Thymus (tissue), 11 donors: ENCODE results near the gene RFX1. TPM values are rescaled to one million over a fixed set of nuclear protein-coding genes. Genes with fewer than 3 reads are reported as not detected.
"Not testable (repeated sequence)": the region's sequence is repeated elsewhere in the genome, so short reads cannot be mapped to it uniquely, and the experiment has no call there.

Experiments
- DNase-seq, 9 donors: peaks; one replicate each; pipeline ENCODE4 v3.0.0-alpha.2; 2013; ENCODE audit warnings: low spot score in 9 of 9, low read depth in 6 of 9, missing footprints in 1 of 9
- H3K27ac ChIP-seq, 2 donors: one replicate each; pipeline ENCODE4 v1.5.1; 2013; ENCODE audit warnings: control low read depth in 1 of 2, low read depth in 1 of 2, low read length in 1 of 2, mild to moderate bottlenecking in 1 of 2, moderate library complexity in 1 of 2
- H3K27me3 ChIP-seq, 2 donors: one replicate each; pipeline ENCODE4 v1.5.1; 2013; ENCODE audit warnings: low read length in 1 of 2; ENCODE audit not compliant: control insufficient read depth in 2 of 2, insufficient read depth in 1 of 2
- H3K36me3 ChIP-seq, 2 donors: one replicate each; pipeline ENCODE4 v1.5.1; 2013; ENCODE audit warnings: low read length in 1 of 2, mild to moderate bottlenecking in 1 of 2, moderate library complexity in 1 of 2; ENCODE audit not compliant: control insufficient read depth in 2 of 2, insufficient read depth in 2 of 2
- H3K4me1 ChIP-seq, 2 donors: one replicate each; pipeline ENCODE4 v1.5.1; 2013; ENCODE audit warnings: low read length in 2 of 2; ENCODE audit not compliant: control insufficient read depth in 2 of 2, insufficient read depth in 2 of 2
- H3K4me3 ChIP-seq, 2 donors: one replicate each; pipeline ENCODE4 v1.5.1; 2013; ENCODE audit warnings: low read length in 2 of 2, control low read depth in 1 of 2, mild to moderate bottlenecking in 1 of 2
- H3K9me3 ChIP-seq, 2 donors: one replicate each; pipeline ENCODE4 v1.5.1; 2013; ENCODE audit warnings: low read length in 1 of 2, mild to moderate bottlenecking in 1 of 2; ENCODE audit not compliant: control insufficient read depth in 2 of 2, insufficient read depth in 1 of 2
- WGBS: extraction: QIAGEN DNeasy Blood & Tissue Kit; methylation state at CpG from one replicate; pipeline ENCODE4 v1.1.7; 2013; 5-methylcytosine and 5-hydroxymethylcytosine counted together
- polyA plus RNA-seq: library from polyadenylated mRNA; stranded (reverse); fragments of 200-250 nt; gene quantifications from one replicate; pipeline ENCODE4 v1.2.3, GENCODE V29; 2013
- total RNA-seq: library from RNA; stranded (reverse); fragments of 120-200 nt; gene quantifications from one replicate; pipeline ENCODE4 v1.2.4, GENCODE V29; 2013
- donor health status: healthy.

The RFX1 gene
- total and polyA plus RNA-seq, 2 donors: 1.2 to 5.7 TPM

DNA sequence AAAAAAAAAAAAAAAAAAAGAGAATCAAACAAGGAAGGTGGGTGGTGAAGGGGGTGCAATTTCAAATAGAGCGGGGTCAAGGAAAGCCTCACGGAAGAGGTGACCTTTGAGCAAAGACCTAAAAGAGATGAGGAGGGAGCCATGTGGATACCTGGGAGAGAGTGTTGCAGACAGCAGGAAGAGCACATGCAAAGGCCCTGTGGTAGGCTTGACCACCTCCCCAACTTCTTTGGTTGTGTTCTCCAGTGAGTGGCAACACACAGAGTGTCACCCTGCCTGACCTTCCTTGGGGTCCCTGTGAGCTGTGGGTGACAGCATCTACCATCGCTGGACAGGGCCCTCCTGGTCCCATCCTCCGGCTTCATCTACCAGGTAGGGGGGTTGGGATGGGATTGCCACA, 44.4 kb upstream of the RFX1 start:
- H3K9me3 ChIP-seq: peaks cover 0 to 9% of the 10 kb centered on the region in 2 donors
- WGBS: 98% methylated on average over 4 of the region's 4 CpGs

DNA sequence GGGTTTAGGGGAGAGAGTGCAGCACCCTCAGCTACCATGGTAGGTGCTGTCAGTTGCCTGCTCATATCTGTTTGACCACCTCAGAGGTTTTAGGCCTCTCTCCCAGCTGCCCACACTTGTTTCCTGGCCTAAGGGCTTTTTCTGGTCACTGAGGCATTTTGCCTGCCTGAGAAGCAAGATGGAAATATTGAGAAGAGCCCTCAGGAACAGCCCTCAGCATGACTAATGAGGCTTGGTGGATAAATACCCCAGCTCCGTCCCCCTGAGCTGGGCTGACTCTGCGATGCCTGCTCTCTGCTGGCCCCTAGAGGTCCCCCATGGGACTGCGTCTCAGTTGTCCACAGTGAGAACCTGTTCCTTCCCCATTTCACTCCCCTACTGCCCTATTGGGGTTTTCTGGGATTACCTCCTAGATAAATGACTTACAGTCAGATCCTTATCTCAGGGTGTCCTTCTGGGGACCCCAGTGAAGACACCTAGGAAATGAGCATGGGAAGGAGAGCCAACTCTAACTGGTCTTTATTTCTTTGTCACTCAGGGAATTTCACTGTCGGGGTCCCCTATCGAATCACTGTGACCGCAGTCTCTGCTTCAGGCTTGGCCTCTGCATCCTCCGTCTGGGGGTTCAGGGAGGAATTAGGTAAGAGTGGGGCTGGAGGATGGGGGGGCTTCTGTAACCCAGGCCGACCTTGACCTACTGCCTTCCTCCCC, 42.5 kb upstream of the RFX1 start:
- WGBS: 96% methylated on average over 8 of the region's 8 CpGs
- Histone ChIP-seq H3K36me3 (peaks cover 52 to 54% of the 10 kb centered on the region in 2 donors), H3K9me3 (peaks cover 0 to 9% of the 10 kb centered on the region in 2 donors), H3K27me3 (no peaks in the 10 kb centered on the region), H3K4me1 (no peaks in the 10 kb centered on the region), H3K27ac (no peak overlapping the region), H3K4me3 (no peak overlapping the region)
- peak in 4 of 9 donors; percentile 41 to 66 (median 56) for DNase-seq

More for the DNA sequence above, 44.4 kb upstream of the RFX1 start:
- DNase-seq: no peak
- Histone ChIP-seq H3K27ac (no peak overlapping the region), H3K36me3 (peaks cover 47 to 49% of the 10 kb centered on the region in 2 donors), H3K4me1 (no peaks in the 10 kb centered on the region), H3K27me3 (peaks cover 0 to 15% of the 10 kb centered on the region in 2 donors), H3K4me3 (no peak overlapping the region)

- not testable (repeated sequence) for H3K4me3 ChIP-seq, H3K4me1 ChIP-seq, H3K27ac ChIP-seq, H3K27me3 ChIP-seq, H3K9me3 ChIP-seq, DNase-seq
- WGBS: over 99% methylated on average over 10 of the region's 10 CpGs
- H3K36me3 ChIP-seq: peaks cover 55 to 58% of the 10 kb centered on the region in 2 donors
These were observed 41.7 kb upstream of the RFX1 start for GRCh38 chr19:14047866-14048265.

DNA sequence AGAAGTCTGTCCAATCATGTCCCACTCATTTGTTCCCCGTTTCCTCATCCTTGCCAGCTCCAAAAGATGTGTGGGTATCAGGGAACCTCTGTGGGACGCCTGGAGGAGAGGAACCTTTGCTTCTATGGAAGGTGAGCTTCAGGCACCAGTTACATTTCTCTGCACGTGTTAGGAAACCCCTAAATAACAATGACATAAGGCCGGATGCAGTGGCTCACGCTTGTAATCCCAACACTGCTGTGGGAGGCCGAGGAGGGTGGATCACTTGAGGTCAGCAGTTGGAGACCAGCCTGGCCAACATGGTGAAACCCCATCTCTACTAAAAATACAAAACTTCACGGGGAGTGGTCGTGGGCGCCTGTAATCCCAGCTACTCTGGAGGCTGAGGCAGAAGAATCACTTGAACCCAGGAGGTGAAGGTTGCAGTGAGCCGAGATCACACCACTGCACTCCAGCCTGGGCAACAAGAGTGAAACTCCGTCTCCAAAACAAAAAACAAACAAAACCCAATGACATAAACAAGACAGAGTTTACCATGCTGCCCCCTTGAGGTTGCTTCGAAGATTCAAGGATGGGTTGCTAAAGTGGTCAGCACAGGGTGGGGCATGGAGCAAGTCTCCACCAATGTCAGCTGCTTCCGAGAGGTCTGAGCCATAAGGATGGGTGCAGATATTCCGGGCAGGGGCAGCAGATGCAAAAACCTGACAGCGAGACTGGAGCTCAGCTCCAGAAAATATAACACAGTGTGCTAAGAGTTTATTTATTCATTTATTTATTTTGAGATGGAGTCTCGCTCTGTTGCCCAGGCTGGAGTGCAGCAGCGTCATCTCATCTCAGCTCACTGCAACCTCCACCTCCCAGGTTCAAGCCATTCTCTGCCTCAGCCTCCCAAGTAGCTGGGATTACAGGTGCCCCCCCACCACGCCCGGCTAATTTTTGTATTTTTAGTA, 36.8 kb upstream of the RFX1 start:
- peak in 7 of 9 donors; percentile 38 to 74 (median 47) for DNase-seq

DNA sequence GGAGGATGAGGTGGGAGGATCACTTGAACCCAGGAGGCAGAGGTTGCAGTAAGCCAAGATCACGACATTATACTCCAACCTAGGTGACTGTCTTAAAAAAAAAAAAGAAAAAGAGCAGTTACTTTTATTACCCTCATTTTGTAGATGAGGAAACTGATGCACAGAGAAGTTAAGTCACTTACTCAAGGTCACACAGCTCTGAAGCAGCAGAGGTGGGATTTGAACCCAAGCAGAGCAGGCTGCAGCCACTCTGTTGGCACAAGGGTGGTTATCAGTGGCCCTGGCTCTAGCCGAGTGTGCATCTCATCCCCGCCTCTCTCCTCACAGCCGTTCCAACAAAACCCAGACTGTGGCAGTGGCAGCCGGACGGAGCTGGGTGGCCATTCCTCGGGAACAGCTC, 33.1 kb upstream of the RFX1 start:
- Histone ChIP-seq H3K9me3 (no peaks in the 10 kb centered on the region), H3K36me3 (peaks cover 28 to 33% of the 10 kb centered on the region in 2 donors), H3K27ac (no peak overlapping the region), H3K4me1 (no peaks in the 10 kb centered on the region), H3K4me3 (no peak overlapping the region), H3K27me3 (no peaks in the 10 kb centered on the region)
- DNase-seq: no peak
- WGBS: 88% methylated on average over 7 of the region's 7 CpGs

More for the DNA sequence above, 36.8 kb upstream of the RFX1 start:
- not testable (repeated sequence) for H3K27me3 ChIP-seq, H3K9me3 ChIP-seq, H3K4me3 ChIP-seq, H3K27ac ChIP-seq, H3K4me1 ChIP-seq
- 87% methylated on average over 19 of the region's 19 CpGs for WGBS
- peaks cover 42 to 43% of the 10 kb centered on the region in 2 donors for H3K36me3 ChIP-seq

DNA sequence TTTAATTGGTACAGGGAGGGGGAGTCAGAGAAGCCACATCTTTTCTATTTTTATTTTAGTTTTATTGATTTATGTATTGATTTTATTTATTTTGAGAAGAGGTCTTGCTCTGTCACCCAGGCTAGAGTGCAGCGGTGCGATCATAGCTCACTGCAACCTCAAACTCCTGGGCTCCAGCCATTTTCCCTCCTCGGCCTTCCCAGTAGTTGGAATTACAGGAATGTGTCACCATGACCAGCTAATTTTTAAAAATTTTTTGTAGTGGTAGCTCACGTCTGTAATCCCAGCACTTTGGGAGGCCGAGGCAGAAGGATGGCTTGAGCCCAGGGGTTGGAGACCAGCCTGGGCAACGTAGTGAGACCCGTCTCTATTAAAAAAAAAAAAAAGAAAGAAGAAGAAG, 29.6 kb upstream of the RFX1 start:
- Histone ChIP-seq H3K27me3 (peaks cover 0 to 6% of the 10 kb centered on the region in 2 donors), H3K4me3 (no peak overlapping the region), H3K36me3 (peaks cover 19 to 22% of the 10 kb centered on the region in 2 donors), H3K4me1 (peaks cover 0 to 16% of the 10 kb centered on the region in 2 donors), H3K27ac (no peak overlapping the region), H3K9me3 (no peaks in the 10 kb centered on the region)
- no peak for DNase-seq
- 89% methylated on average over 7 of the region's 7 CpGs for whole genome bisulfite sequencing

- not testable (repeated sequence) for H3K27ac ChIP-seq, H3K4me3 ChIP-seq, H3K9me3 ChIP-seq, DNase-seq, H3K27me3 ChIP-seq
- Histone ChIP-seq H3K4me1 (peaks cover 0 to 16% of the 10 kb centered on the region in 2 donors), H3K36me3 (peaks cover 14 to 22% of the 10 kb centered on the region in 2 donors)
- 98% methylated on average over 12 of the region's 12 CpGs for WGBS
These were observed 29.0 kb upstream of the RFX1 start for GRCh38 chr19:14035159-14035558.

- WGBS: over 99% methylated on average over 2 of the region's 2 CpGs
- H3K27ac ChIP-seq: no peak overlapping the region
- no peak overlapping the region for H3K4me3 ChIP-seq
- no peak for DNase-seq
- H3K36me3 ChIP-seq: peaks cover 3 to 12% of the 10 kb centered on the region in 2 donors
- peaks cover 0 to 6% of the 10 kb centered on the region in 2 donors for H3K27me3 ChIP-seq
- no peaks in the 10 kb centered on the region for H3K9me3 ChIP-seq
- H3K4me1 ChIP-seq: peaks cover 0 to 16% of the 10 kb centered on the region in 2 donors
These were observed 27.8 kb upstream of the RFX1 start for GRCh38 chr19:14033946-14034345.
